Large intestine (tissue), 3 donors: ENCODE results near the gene RPUSD2. TPM values are rescaled to one million over a fixed set of nuclear protein-coding genes. Genes with fewer than 3 reads are reported as not detected.

ENCODE experiments used
- DNase-seq, 2 donors: peaks; one replicate each; pipeline versions ENCODE4 v3.0.0 to v3.0.0-alpha.2; 2013
- H3K27ac ChIP-seq: one replicate; pipeline ENCODE4 v1.5.1; 2013; ENCODE audit warnings: low read length
- H3K27me3 ChIP-seq: 2 replicates; pipeline ENCODE4 v1.6.1; 2013; ENCODE audit warnings: low read length; ENCODE audit not compliant: control insufficient read depth, insufficient read depth
- H3K36me3 ChIP-seq: 2 replicates; pipeline ENCODE4 v1.6.1; 2013; ENCODE audit warnings: low read length; ENCODE audit not compliant: control insufficient read depth, insufficient read depth
- H3K4me1 ChIP-seq: one replicate; pipeline ENCODE4 v1.6.1; 2013; ENCODE audit warnings: low read length; ENCODE audit not compliant: control insufficient read depth, insufficient read depth
- H3K4me3 ChIP-seq: one replicate; pipeline ENCODE4 v1.5.1; 2013; ENCODE audit warnings: low read length
- H3K9me3 ChIP-seq: one replicate; pipeline ENCODE4 v1.6.1; 2013; ENCODE audit warnings: mild to moderate bottlenecking, low read depth, low read length, moderate library complexity; ENCODE audit not compliant: control insufficient read depth
- WGBS: methylation state at CpG from one replicate; pipeline ENCODE4 v1.1.5; 2013; ENCODE audit warnings: low lambda C conversion rate; ENCODE audit not compliant: insufficient coverage; 5-methylcytosine and 5-hydroxymethylcytosine counted together
- polyA plus RNA-seq: library from polyadenylated mRNA; unstranded; fragments of 120-200 nt; gene quantifications from one replicate; pipeline ENCODE4 v1.2.1, GENCODE V29; 2013

The RPUSD2 gene
- polyA plus RNA-seq, 1 donor, result 9.9 TPM

DNA sequence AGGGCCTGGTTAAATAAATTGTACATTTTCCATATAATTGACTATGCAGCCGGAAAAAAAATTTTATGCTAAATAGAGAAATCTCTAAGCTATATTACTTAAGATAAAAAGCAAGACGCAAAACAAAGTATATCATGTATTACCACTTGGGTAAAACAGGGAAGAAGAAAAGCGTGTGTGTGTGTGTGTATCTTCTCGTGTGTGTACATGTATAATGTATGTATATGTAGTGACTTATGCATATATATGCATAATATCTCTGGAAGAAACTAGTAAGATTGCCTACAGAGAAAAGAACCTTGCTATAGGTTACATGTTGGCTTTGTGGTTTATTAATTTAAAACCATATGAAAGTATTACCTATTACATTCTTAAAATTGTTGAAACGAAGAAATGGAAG lies 44.0 kb downstream of the RPUSD2 start:
- H3K4me1 ChIP-seq, result no peaks in the 10 kb centered on the region
- H3K4me3 ChIP-seq, result no peak overlapping the region
- no peaks in the 10 kb centered on the region for H3K36me3 ChIP-seq
- H3K27ac ChIP-seq, result no peak overlapping the region
- no peaks in the 10 kb centered on the region for H3K9me3 ChIP-seq
- no peaks in the 10 kb centered on the region for H3K27me3 ChIP-seq
- WGBS, result 100% methylated on average over 3 of the region's 5 CpGs
- DNase-seq, result no peak

DNA sequence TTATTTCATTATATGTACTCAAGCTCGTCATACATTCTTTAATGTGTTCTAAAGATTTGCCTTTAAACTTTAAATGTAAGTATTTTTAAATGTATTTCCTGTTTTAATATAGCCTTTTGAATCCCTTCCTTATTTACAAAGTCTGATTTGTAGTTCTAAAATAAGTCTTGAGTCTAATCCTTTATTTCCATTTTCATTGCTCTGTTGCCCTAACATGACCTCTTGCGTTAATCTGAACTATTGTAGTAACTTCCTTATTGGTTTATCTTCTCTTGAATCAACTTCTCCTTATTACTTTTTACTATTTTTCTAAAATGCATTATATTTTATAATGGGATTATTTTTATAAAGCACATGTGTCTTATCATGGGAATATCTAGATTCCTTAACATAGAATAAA lies 48.9 kb downstream of the RPUSD2 start:
- 100% methylated on average over 1 of the region's 2 CpGs for WGBS
- no peaks in the 10 kb centered on the region for H3K36me3 ChIP-seq
- no peak for DNase-seq
- H3K4me3 ChIP-seq, result no peak overlapping the region
- no peaks in the 10 kb centered on the region for H3K4me1 ChIP-seq
- H3K9me3 ChIP-seq, result no peaks in the 10 kb centered on the region
- H3K27ac ChIP-seq, result no peak overlapping the region
- H3K27me3 ChIP-seq, result no peaks in the 10 kb centered on the region

DNA sequence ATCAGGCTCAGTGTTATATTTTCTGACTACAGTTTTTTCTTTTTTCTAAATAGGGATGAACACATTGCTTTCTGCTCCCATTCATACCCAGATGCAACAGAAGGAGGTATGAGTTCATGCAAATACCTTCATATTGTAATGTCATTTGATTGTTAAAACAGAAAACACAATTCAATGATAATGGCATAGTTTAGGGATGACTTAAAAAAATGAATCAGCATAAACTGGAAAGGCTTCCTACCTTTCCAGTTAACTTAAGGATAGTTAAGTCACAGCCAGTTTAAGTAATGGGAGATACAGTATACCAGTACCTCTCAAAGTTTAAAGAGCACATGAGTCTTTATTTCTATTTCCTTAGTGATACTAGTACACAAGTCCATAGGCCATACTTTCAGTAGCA lies 49.8 kb downstream of the RPUSD2 start:
- Histone ChIP-seq H3K4me3 (no peak overlapping the region), H3K27ac (no peak overlapping the region), H3K27me3 (no peaks in the 10 kb centered on the region), H3K9me3 (no peaks in the 10 kb centered on the region), H3K4me1 (no peaks in the 10 kb centered on the region), H3K36me3 (no peaks in the 10 kb centered on the region)
- DNase-seq, result no peak

DNA sequence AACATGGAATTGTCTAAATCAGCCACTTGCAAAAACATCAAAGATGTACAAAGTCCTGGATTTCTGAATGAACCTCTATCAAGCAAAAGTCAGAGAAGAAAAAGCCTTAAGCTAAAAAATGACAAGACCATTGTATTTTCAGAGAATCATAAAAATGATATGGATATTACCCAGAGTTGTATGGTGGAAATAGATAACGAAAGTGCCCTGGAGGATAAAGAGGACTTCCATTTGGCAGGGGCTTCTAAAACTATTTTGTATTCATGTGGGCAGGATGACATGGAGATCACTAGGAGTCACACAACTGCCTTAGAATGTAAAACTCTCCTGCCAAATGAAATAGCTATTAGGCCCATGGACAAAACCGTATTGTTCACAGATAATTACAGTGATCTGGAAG lies 54.3 kb downstream of the RPUSD2 start:
- Histone ChIP-seq H3K4me3 (no peak overlapping the region), H3K9me3 (no peaks in the 10 kb centered on the region), H3K4me1 (no peaks in the 10 kb centered on the region), H3K36me3 (no peaks in the 10 kb centered on the region), H3K27ac (no peak overlapping the region), H3K27me3 (no peaks in the 10 kb centered on the region)
- WGBS, result 88% methylated on average over 1 of the region's 2 CpGs
- DNase-seq, result no peak

Other genes with a start within 250 kb of the RPUSD2 start
- 14.6 TPM for gene INAFM2, start 245.6 kb upstream of the RPUSD2 start, polyA plus RNA-seq
- 7.2 TPM for gene CCDC9B, start 228.4 kb upstream of the RPUSD2 start, polyA plus RNA-seq
- gene PHGR1, start 218.3 kb upstream of the RPUSD2 start, polyA plus RNA-seq, result 892 TPM
- 4.6 TPM for gene DISP2, start 211.1 kb upstream of the RPUSD2 start, polyA plus RNA-seq
- gene KNSTRN, start 186.6 kb upstream of the RPUSD2 start, polyA plus RNA-seq, result 21.3 TPM
- 51.2 TPM for gene IVD, start 163.5 kb upstream of the RPUSD2 start, polyA plus RNA-seq
- 28.1 TPM for gene BAHD1, start 128.3 kb upstream of the RPUSD2 start, polyA plus RNA-seq
- gene CHST14, start 98.3 kb upstream of the RPUSD2 start, polyA plus RNA-seq, result 12.5 TPM
- 36.0 TPM for gene CCDC32, start 4.3 kb upstream of the RPUSD2 start, polyA plus RNA-seq
- 9.8 TPM for gene KNL1, start 24.9 kb downstream of the RPUSD2 start, polyA plus RNA-seq
- gene RAD51, start 125.9 kb downstream of the RPUSD2 start, polyA plus RNA-seq, result 8.1 TPM
- gene RMDN3, start 186.0 kb downstream of the RPUSD2 start, polyA plus RNA-seq, result 79.8 TPM
- gene GCHFR, start 194.8 kb downstream of the RPUSD2 start, polyA plus RNA-seq, result 182 TPM
- gene C15orf62, start 200.7 kb downstream of the RPUSD2 start, polyA plus RNA-seq, result 5.4 TPM
- gene ZFYVE19, start 237.8 kb downstream of the RPUSD2 start, polyA plus RNA-seq, result 25.6 TPM
- gene DNAJC17, start 238.2 kb downstream of the RPUSD2 start, polyA plus RNA-seq, result 40.9 TPM